ENCODE measurements around the gene CAV2.

CAV2 gene

DNA sequence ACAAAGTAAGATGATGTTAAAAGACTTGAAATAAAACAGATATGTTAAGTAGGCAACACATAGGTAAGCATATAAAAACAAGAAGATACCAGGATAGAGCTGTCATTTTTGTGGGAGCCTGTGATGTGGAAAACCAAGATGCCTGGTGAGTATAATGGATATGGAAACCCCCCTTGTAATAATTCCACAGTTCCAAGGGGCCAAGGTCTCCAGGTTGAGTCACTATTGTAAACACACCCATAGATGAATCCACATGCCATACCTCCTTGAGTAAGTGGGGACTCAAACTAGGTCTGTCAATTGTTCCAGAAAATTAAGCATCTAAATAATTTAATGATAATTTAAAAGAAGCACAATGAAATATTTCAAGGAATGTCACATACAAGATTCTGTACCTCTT is 41.2 kb downstream of the CAV2 start:
- Histone ChIP-seq H3K27me3 (ENCODE audit: control insufficient read depth, low read length) (peaks cover 3% of the 10 kb centered on the region; the same call in 1 of the 2 replicates), H3K79me2 (ENCODE audit: control insufficient read depth, low read length) (no peaks in the 10 kb centered on the region), H4K20me1 (ENCODE audit: control insufficient read depth, insufficient read depth, low read depth, low read length) (no peaks in the 10 kb centered on the region), H3K9me2 (replicated peaks; ENCODE audit: control insufficient read depth, low read length) (no peaks in the 10 kb centered on the region), H3K36me3 (ENCODE audit: control insufficient read depth, low read length) (no peaks in the 10 kb centered on the region), H3K4me2 (ENCODE audit: low read length) (no peak overlapping the region), H3K4me1 (ENCODE audit: control insufficient read depth, low read length) (no peaks in the 10 kb centered on the region), H3K4me3 (ENCODE audit: low read length) (no peak overlapping the region), H3F3A (ENCODE audit: control insufficient read depth, insufficient read depth) (no peaks in the 10 kb centered on the region), H3K9me3 (ENCODE audit: control insufficient read depth, insufficient read depth, low read length) (no peaks in the 10 kb centered on the region), H3K27ac (ENCODE audit: low read depth, low read length) (no peak overlapping the region)
- TF ChIP-seq EZH2phosphoT487 (IDR thresholded peaks at IDR 0.05; ENCODE audit: borderline replicate concordance, low read length) = no peak
- TF ChIP-seq, protein P1, sequence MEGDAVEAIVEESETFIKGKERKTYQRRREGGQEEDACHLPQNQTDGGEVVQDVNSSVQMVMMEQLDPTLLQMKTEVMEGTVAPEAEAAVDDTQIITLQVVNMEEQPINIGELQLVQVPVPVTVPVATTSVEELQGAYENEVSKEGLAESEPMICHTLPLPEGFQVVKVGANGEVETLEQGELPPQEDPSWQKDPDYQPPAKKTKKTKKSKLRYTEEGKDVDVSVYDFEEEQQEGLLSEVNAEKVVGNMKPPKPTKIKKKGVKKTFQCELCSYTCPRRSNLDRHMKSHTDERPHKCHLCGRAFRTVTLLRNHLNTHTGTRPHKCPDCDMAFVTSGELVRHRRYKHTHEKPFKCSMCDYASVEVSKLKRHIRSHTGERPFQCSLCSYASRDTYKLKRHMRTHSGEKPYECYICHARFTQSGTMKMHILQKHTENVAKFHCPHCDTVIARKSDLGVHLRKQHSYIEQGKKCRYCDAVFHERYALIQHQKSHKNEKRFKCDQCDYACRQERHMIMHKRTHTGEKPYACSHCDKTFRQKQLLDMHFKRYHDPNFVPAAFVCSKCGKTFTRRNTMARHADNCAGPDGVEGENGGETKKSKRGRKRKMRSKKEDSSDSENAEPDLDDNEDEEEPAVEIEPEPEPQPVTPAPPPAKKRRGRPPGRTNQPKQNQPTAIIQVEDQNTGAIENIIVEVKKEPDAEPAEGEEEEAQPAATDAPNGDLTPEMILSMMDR (IDR thresholded peaks at IDR 0.05; ENCODE audit: low read depth, low read length, poor library complexity, severe bottlenecking) = no peak

DNA sequence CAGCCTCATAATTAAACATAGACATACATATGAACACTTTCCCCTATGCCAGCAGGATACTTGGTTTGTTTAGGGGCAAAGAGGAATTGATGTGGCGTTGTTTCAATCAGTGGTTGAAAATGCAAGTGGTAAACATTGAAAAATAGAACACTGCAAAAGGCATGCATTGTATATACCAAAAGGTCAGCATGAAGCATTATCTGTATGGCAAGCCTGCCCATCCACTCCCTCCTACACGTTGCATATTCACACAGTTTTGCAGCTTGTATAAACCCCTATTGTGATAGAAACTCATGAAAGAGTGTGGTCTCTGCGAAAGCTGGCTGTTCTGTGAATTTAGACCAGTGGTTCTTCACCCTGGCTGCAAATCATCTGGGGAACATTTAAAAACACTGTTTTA is 42.4 kb downstream of the CAV2 start:
- Histone ChIP-seq H3K27ac (ENCODE audit: low read depth, low read length) (no peak overlapping the region), H3K27me3 (ENCODE audit: control insufficient read depth, low read length) (peaks cover 3% of the 10 kb centered on the region; the same call in 1 of the 2 replicates), H3K36me3 (ENCODE audit: control insufficient read depth, low read length) (no peaks in the 10 kb centered on the region), H3K4me2 (ENCODE audit: low read length) (no peak overlapping the region), H4K20me1 (ENCODE audit: control insufficient read depth, insufficient read depth, low read depth, low read length) (no peaks in the 10 kb centered on the region), H3K9me2 (replicated peaks; ENCODE audit: control insufficient read depth, low read length) (no peaks in the 10 kb centered on the region), H3K4me1 (ENCODE audit: control insufficient read depth, low read length) (no peaks in the 10 kb centered on the region), H3K9me3 (ENCODE audit: control insufficient read depth, insufficient read depth, low read length) (no peaks in the 10 kb centered on the region), H3F3A (ENCODE audit: control insufficient read depth, insufficient read depth) (no peaks in the 10 kb centered on the region), H3K79me2 (ENCODE audit: control insufficient read depth, low read length) (no peaks in the 10 kb centered on the region), H3K4me3 (ENCODE audit: low read length) (no peak overlapping the region)
- TF ChIP-seq, protein P1 (IDR thresholded peaks at IDR 0.05; ENCODE audit: low read depth, low read length, poor library complexity, severe bottlenecking) = no peak
- TF ChIP-seq EZH2phosphoT487 (IDR thresholded peaks at IDR 0.05; ENCODE audit: borderline replicate concordance, low read length) = no peak

DNA sequence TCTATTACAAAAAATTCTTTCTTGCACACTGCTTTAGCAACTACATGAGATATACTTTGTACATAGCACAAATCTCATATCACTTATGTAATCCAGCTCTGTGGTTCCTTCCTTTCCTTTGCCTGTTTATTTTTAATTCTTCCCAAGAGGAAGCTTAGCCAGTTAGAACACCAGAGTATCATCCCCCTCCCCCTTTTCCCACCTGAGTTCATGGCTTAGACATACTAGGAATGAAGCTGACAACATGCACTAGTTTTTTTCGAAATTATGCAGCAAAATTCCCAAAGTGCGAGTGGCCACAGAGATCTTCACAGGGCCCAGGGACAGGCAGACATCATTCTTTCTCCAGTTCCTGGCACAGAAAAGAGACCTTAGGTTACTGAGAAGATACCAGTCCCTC is 43.1 kb downstream of the CAV2 start:
- Histone ChIP-seq H3K27ac (ENCODE audit: low read depth, low read length) (no peak overlapping the region), H3F3A (ENCODE audit: control insufficient read depth, insufficient read depth) (no peaks in the 10 kb centered on the region), H3K79me2 (ENCODE audit: control insufficient read depth, low read length) (no peaks in the 10 kb centered on the region)

More for the DNA sequence above, 43.1 kb downstream of the CAV2 start:
- Histone ChIP-seq H3K4me3 (ENCODE audit: low read length) (no peak overlapping the region), H4K20me1 (ENCODE audit: control insufficient read depth, insufficient read depth, low read depth, low read length) (no peaks in the 10 kb centered on the region), H3K9me3 (ENCODE audit: control insufficient read depth, insufficient read depth, low read length) (no peaks in the 10 kb centered on the region), H3K9me2 (replicated peaks; ENCODE audit: control insufficient read depth, low read length) (no peaks in the 10 kb centered on the region), H3K4me2 (ENCODE audit: low read length) (no peak overlapping the region), H3K4me1 (ENCODE audit: control insufficient read depth, low read length) (no peaks in the 10 kb centered on the region), H3K36me3 (ENCODE audit: control insufficient read depth, low read length) (no peaks in the 10 kb centered on the region), H3K27me3 (ENCODE audit: control insufficient read depth, low read length) (peaks cover 3% of the 10 kb centered on the region; the same call in 1 of the 2 replicates)
- TF ChIP-seq EZH2phosphoT487 (IDR thresholded peaks at IDR 0.05; ENCODE audit: borderline replicate concordance, low read length) = no peak
- TF ChIP-seq, protein P1 (IDR thresholded peaks at IDR 0.05; ENCODE audit: low read depth, low read length, poor library complexity, severe bottlenecking) = no peak

Data from DOHH2 (cell line).